Trophoblast cell (in vitro differentiated cells and primary cell): ENCODE data around the gene CCDC197.

ENCODE experiments used
- DNase-seq, 2 donors: peaks; one replicate each; pipeline ENCODE4 v3.0.0-alpha.2; 2016
- H2AFZ ChIP-seq: 2 replicates; pipeline ENCODE4 v1.6.1; 2013; ENCODE audit warnings: low read length, moderate library complexity, mild to moderate bottlenecking; ENCODE audit not compliant: insufficient read depth, poor library complexity
- H2AK5ac ChIP-seq: 2 replicates; pipeline ENCODE4 v1.6.1; 2013; ENCODE audit warnings: mild to moderate bottlenecking, low read length
- H2BK120ac ChIP-seq: 2 replicates; pipeline ENCODE4 v1.6.1; 2013; ENCODE audit warnings: low read length, mild to moderate bottlenecking, moderate library complexity; ENCODE audit not compliant: insufficient read depth, poor library complexity
- H2BK12ac ChIP-seq: 2 replicates; pipeline ENCODE4 v1.6.1; 2013; ENCODE audit warnings: mild to moderate bottlenecking, low read length, moderate library complexity
- H2BK5ac ChIP-seq: 2 replicates; pipeline ENCODE4 v1.6.1; 2013; ENCODE audit warnings: low read length, low read depth, moderate library complexity, mild to moderate bottlenecking; ENCODE audit not compliant: poor library complexity
- H3K14ac ChIP-seq: 2 replicates; pipeline ENCODE4 v1.6.1; 2013; ENCODE audit warnings: mild to moderate bottlenecking, low read length
- H3K18ac ChIP-seq: 2 replicates; pipeline ENCODE4 v1.6.1; 2013; ENCODE audit warnings: mild to moderate bottlenecking, low read length
- H3K23ac ChIP-seq: 2 replicates; pipeline ENCODE4 v1.6.1; 2013; ENCODE audit warnings: low read length
- H3K27ac ChIP-seq: 2 replicates; pipeline ENCODE4 v1.5.1; 2013; ENCODE audit warnings: low read depth, mild to moderate bottlenecking, inconsistent platforms, low read length, moderate library complexity
- H3K27me3 ChIP-seq: 2 replicates; pipeline ENCODE4 v1.6.1; 2013; ENCODE audit warnings: inconsistent platforms, mild to moderate bottlenecking, low read length, moderate library complexity; ENCODE audit not compliant: insufficient read depth
- H3K36me3 ChIP-seq, 2 experiments: 1 replicate in 1 of 2; 2 replicates in 1 of 2; pipeline ENCODE4 v1.6.1; 2013; ENCODE audit warnings: low read length in 2 of 2, mild to moderate bottlenecking in 2 of 2, moderate library complexity in 1 of 2; ENCODE audit not compliant: insufficient read depth in 2 of 2, control insufficient read depth in 1 of 2
- H3K4ac ChIP-seq: 2 replicates; pipeline ENCODE4 v1.6.1; 2013; ENCODE audit warnings: low read depth, mild to moderate bottlenecking, low read length, moderate library complexity
- H3K4me1 ChIP-seq, 2 experiments: 1 replicate in 1 of 2; 2 replicates in 1 of 2; pipeline ENCODE4 v1.6.1; 2013; ENCODE audit warnings: low read length in 2 of 2, mild to moderate bottlenecking in 2 of 2, moderate library complexity in 1 of 2; ENCODE audit not compliant: insufficient read depth in 2 of 2, control insufficient read depth in 1 of 2
- H3K4me2 ChIP-seq: 2 replicates; pipeline ENCODE4 v1.6.1; 2013; ENCODE audit warnings: inconsistent platforms, mild to moderate bottlenecking, low read length, moderate library complexity
- H3K4me3 ChIP-seq: 2 replicates; pipeline ENCODE4 v1.5.1; 2013; ENCODE audit warnings: mild to moderate bottlenecking, low read depth, low read length, inconsistent platforms
- H3K79me1 ChIP-seq: one replicate; pipeline ENCODE4 v1.6.1; 2013; ENCODE audit warnings: low read length
- H3K79me2 ChIP-seq: 2 replicates; pipeline ENCODE4 v1.6.1; 2013; ENCODE audit warnings: low read length, mild to moderate bottlenecking; ENCODE audit not compliant: control insufficient read depth, insufficient read depth, poor library complexity
- H3K9ac ChIP-seq: 2 replicates; pipeline ENCODE4 v1.6.1; 2013; ENCODE audit warnings: mild to moderate bottlenecking, low read length
- H3K9me3 ChIP-seq: 2 replicates; pipeline ENCODE4 v1.6.1; 2013; ENCODE audit warnings: low read depth, mild to moderate bottlenecking, control low read depth, inconsistent platforms, low read length; ENCODE audit not compliant: insufficient read depth
- H4K12ac ChIP-seq: 2 replicates; pipeline ENCODE4 v1.6.1; 2013; ENCODE audit warnings: low read depth, mild to moderate bottlenecking, low read length, moderate library complexity
- H4K8ac ChIP-seq: 2 replicates; pipeline ENCODE4 v1.6.1; 2013; ENCODE audit warnings: low read depth, mild to moderate bottlenecking, low read length, moderate library complexity
- H4K91ac ChIP-seq: one replicate; pipeline ENCODE4 v1.6.1; 2013; ENCODE audit warnings: low read depth, mild to moderate bottlenecking, low read length, moderate library complexity
- WGBS: extraction: QIAGEN DNeasy Blood & Tissue Kit; methylation state at CpG from one replicate; pipeline ENCODE4 v1.1.7; 2013; ENCODE audit warnings: missing lambda C conversion rate; ENCODE audit not compliant: insufficient read length, insufficient coverage; ENCODE audit errors: extremely low coverage; 5-methylcytosine and 5-hydroxymethylcytosine counted together

CCDC197 gene

DNA sequence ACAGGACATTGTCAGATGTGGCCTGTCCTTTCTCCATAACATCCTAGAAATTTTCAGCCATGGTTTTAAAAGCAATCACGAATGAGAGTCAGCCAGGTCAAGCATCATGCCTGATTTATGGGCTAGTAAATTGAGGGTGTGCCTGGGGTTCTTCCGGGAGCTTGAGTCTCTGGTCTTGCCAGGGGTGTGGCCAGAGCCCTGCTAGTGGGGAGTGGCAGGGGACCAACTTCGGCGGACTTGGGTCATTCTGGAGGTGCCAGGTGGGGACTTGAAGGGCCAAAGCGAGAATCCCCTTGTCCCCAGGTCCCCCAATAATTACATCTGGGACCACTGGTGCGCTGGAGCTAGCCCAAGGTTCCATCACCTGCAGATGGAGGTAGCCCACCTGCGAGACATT, 34.8 kb downstream of the CCDC197 start:
- Histone ChIP-seq H3K27me3 (no peaks in the 10 kb centered on the region), H2BK12ac (no peak overlapping the region), H3K14ac (no peak overlapping the region), H4K91ac (no peak overlapping the region), H3K4me2 (no peak overlapping the region), H2AFZ (no peak overlapping the region), H2AK5ac (no peak overlapping the region), H3K79me2 (no peaks in the 10 kb centered on the region), H3K23ac (no peak overlapping the region), H4K12ac (no peak overlapping the region), H2BK5ac (no peak overlapping the region), H3K4me3 (no peak overlapping the region), H3K4me1 (peaks cover 0 to 7% of the 10 kb centered on the region in 2 experiments), H3K9me3 (no peaks in the 10 kb centered on the region), H4K8ac (no peak overlapping the region), H3K18ac (no peak overlapping the region), H3K36me3 (no peaks in the 10 kb centered on the region), H3K9ac (no peak overlapping the region), H2BK120ac (no peak overlapping the region), H3K79me1 (no peaks in the 10 kb centered on the region), H3K4ac (no peak overlapping the region), H3K27ac (no peak overlapping the region)
- WGBS, result no CpG with 5 or more reads among the region's 7 CpGs
- DNase-seq, result no peak

- Histone ChIP-seq H4K8ac (no peak overlapping the region), H3K79me1 (no peaks in the 10 kb centered on the region), H3K79me2 (no peaks in the 10 kb centered on the region), H3K23ac (no peak overlapping the region), H3K4me3 (no peak overlapping the region), H3K4me2 (no peak overlapping the region), H2BK5ac (no peak overlapping the region), H2BK12ac (no peak overlapping the region), H3K27ac (no peak overlapping the region), H2BK120ac (no peak overlapping the region), H2AFZ (no peak overlapping the region), H4K12ac (no peak overlapping the region), H3K9ac (no peak overlapping the region), H2AK5ac (no peak overlapping the region), H3K4me1 (no peaks in the 10 kb centered on the region), H3K4ac (no peak overlapping the region), H3K9me3 (no peaks in the 10 kb centered on the region), H3K27me3 (no peaks in the 10 kb centered on the region), H3K18ac (no peak overlapping the region), H4K91ac (no peak overlapping the region), H3K14ac (no peak overlapping the region), H3K36me3 (peaks cover 0 to 9% of the 10 kb centered on the region in 2 experiments)
- no CpG with 5 or more reads among the region's 3 CpGs for WGBS
- DNase-seq, result no peak
Observed at GRCh38 chr14:94034886-94035285, 37.8 kb downstream of the CCDC197 start.

DNA sequence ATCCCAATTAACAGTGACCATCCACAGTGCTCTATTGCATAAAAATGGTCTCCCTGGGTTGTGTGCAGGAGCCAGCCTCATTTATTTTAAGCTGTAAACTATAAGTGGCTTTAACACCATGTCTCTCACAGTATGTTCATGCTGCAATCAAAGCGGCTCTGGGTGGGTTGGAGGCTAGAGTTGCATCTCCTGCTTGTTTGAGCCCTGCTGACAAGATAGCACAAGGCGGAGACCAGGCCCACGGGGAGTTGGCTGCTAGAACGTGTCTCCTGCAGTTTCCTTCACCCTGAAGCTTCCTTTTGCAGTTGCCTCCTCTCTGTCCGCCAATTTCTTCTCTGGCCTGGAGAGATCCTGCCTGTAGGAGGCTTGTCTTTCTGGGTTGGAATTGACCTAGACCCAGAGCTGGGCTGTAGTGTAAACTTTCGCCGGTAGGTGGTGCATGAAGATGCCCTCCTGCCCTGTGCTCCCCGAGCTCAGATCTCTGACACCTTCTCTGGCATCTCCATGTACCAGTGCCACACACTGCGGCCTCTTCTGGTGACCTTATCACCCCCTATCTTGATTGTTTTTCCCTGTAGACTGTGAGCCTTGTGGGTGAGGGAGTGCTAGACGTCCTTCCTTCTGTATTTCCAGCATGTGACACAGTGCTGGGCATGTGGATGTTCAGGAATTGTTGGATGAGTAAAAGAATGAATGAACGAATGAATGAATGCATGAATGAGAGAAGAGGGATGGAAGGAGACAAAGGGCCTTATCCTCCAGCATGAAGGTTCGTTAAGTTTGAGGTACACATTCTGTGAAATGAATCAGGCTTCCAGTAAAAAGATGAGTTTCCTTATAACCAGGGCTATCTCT, 39.4 kb downstream of the CCDC197 start:
- Histone ChIP-seq H3K4me1 (no peaks in the 10 kb centered on the region), H3K9ac (no peak overlapping the region), H3K23ac (no peak overlapping the region), H2BK120ac (no peak overlapping the region), H3K36me3 (peaks cover 2 to 10% of the 10 kb centered on the region in 2 experiments), H4K12ac (no peak overlapping the region), H4K8ac (no peak overlapping the region), H2AK5ac (no peak overlapping the region), H2BK12ac (no peak overlapping the region), H2BK5ac (no peak overlapping the region), H3K4ac (no peak overlapping the region), H3K9me3 (no peaks in the 10 kb centered on the region), H3K4me2 (no peak overlapping the region), H3K14ac (no peak overlapping the region), H4K91ac (no peak overlapping the region), H3K4me3 (no peak overlapping the region), H2AFZ (no peak overlapping the region), H3K79me1 (no peaks in the 10 kb centered on the region), H3K27me3 (no peaks in the 10 kb centered on the region), H3K27ac (no peak overlapping the region), H3K79me2 (no peaks in the 10 kb centered on the region), H3K18ac (no peak overlapping the region)
- WGBS, result 100% methylated on average over 1 of the region's 12 CpGs
- DNase-seq, result peak; percentile 62 to 89

GRCh38 chr14:94037954-94038353, 40.9 kb downstream of the CCDC197 start:
- no peak overlapping the region for H3K27ac ChIP-seq
- no peak overlapping the region for H2AFZ ChIP-seq
- no peak overlapping the region for H4K8ac ChIP-seq
- no peak overlapping the region for H2BK12ac ChIP-seq
- H3K9ac ChIP-seq, result no peak overlapping the region
- H3K18ac ChIP-seq, result no peak overlapping the region
- no peaks in the 10 kb centered on the region for H3K27me3 ChIP-seq
- WGBS, result no CpG with 5 or more reads among the region's 9 CpGs
- H2AK5ac ChIP-seq, result no peak overlapping the region
- no peaks in the 10 kb centered on the region for H3K79me1 ChIP-seq
- H3K4me1 ChIP-seq, result no peaks in the 10 kb centered on the region
- H2BK120ac ChIP-seq, result no peak overlapping the region
- no peak overlapping the region for H3K23ac ChIP-seq
- peaks cover 1% of the 10 kb centered on the region for H3K9me3 ChIP-seq
- H3K4me3 ChIP-seq, result no peak overlapping the region
- no peak overlapping the region for H4K91ac ChIP-seq
- peaks cover 2 to 11% of the 10 kb centered on the region in 2 experiments for H3K36me3 ChIP-seq
- no peak overlapping the region for H3K14ac ChIP-seq
- H3K79me2 ChIP-seq, result no peaks in the 10 kb centered on the region
- no peak for DNase-seq
- no peak overlapping the region for H3K4ac ChIP-seq
- H3K4me2 ChIP-seq, result no peak overlapping the region
- no peak overlapping the region for H4K12ac ChIP-seq
- H2BK5ac ChIP-seq, result no peak overlapping the region
